Measurements from ENCODE around the gene CD101. TPM values are rescaled to one million over a fixed set of nuclear protein-coding genes. Genes with fewer than 3 reads are reported as not detected.

The CD101 gene
- total RNA-seq, 4 donors from 2014 or later, result 0.42 to 3.4 (median 2.2) TPM

DNA sequence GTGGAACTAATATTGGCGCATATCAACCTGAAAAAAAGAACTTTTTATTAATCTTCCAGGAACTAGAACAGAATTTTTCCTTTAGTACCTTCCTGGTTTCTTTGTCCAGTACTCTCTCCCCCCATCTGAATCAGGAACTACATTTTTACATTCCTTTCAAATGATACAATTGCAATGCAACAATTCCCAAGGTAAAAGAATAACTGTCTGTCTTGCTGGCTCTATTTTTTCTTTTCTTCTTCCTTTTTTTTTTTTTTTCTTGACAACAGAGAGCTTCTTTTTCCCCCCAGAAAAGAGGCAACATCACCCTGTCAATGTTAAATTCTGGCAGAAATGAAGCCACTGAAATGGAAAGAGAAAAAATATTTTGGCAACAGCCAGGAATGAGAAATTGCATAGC, 4.5 kb upstream of the CD101 start:
- WGBS, 2 donors, result 87 to 100% methylated on average over 1 of the region's 1 CpG
- H3K27ac ChIP-seq, result no peak overlapping the region

DNA sequence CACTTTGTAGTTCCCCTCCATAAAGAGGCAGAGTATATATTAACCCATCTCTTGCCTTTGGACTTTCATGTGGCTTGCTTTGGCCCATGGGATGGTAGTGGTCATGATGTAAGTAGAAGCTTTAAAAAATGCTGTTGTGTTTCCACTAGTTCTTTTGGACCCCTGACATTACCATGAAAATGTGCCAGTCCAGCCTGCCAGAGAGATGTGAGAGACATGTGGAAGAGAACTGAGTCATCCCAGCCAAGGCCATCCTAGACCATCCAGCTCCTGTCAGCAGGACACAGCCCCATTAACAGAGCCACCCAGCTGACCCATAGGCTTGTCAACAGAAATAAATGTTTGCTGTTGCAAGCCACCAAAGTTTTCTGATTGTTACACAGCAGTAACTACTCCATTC, 3.9 kb upstream of the CD101 start:
- Histone ChIP-seq H3K27me3 (no peaks in the 10 kb centered on the region), H3K4me1 (no peaks in the 10 kb centered on the region), H3K27ac (no peak overlapping the region), H3K36me3 (no peaks in the 10 kb centered on the region), H3K9me3 (no peaks in the 10 kb centered on the region), H3K4me3 (no peak overlapping the region)
- no peak for DNase-seq
- intact Hi-C loops (cut with DNase I), result no loop called here
- TF ChIP-seq, protein P1, sequence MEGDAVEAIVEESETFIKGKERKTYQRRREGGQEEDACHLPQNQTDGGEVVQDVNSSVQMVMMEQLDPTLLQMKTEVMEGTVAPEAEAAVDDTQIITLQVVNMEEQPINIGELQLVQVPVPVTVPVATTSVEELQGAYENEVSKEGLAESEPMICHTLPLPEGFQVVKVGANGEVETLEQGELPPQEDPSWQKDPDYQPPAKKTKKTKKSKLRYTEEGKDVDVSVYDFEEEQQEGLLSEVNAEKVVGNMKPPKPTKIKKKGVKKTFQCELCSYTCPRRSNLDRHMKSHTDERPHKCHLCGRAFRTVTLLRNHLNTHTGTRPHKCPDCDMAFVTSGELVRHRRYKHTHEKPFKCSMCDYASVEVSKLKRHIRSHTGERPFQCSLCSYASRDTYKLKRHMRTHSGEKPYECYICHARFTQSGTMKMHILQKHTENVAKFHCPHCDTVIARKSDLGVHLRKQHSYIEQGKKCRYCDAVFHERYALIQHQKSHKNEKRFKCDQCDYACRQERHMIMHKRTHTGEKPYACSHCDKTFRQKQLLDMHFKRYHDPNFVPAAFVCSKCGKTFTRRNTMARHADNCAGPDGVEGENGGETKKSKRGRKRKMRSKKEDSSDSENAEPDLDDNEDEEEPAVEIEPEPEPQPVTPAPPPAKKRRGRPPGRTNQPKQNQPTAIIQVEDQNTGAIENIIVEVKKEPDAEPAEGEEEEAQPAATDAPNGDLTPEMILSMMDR (IDR thresholded peaks at IDR 0.05), result no peak
- TF ChIP-seq POLR2A (IDR thresholded peaks at IDR 0.05), result no peak

More for the DNA sequence above, 4.5 kb upstream of the CD101 start:
- no peaks in the 10 kb centered on the region for H3K36me3 ChIP-seq
- no peaks in the 10 kb centered on the region for H3K27me3 ChIP-seq
- H3K9me3 ChIP-seq, result no peaks in the 10 kb centered on the region
- no peak overlapping the region for H3K4me3 ChIP-seq
- no peak for TF ChIP-seq POLR2A (IDR thresholded peaks at IDR 0.05)
- TF ChIP-seq, protein P1 (IDR thresholded peaks at IDR 0.05), result no peak
- DNase-seq, result no peak
- H3K4me1 ChIP-seq, result peaks cover 0 to under 1% (median 0%) of the 10 kb centered on the region in 3 donors
- intact Hi-C loops (cut with DNase I), result no loop called here

DNA sequence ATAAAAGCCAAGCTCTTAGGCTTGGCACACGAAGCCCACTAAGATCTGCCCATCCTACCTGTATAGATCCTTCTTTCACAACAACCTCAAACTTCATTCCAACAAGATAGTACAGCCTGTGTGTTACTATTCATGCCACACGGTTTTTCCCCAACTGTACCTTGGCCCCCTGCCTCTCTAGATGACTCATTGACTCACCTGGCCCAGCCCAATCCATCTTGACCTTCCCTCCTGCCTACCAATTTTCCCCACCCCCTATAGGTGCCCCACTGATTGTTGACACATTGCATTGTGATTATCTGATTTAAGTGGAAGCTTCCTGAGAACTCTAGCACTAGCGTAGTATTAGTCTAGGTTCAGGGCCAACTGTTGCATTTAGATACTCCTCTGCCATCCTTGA, 2.0 kb upstream of the CD101 start:
- Histone ChIP-seq H3K4me3 (no peak overlapping the region), H3K36me3 (no peaks in the 10 kb centered on the region), H3K27me3 (no peaks in the 10 kb centered on the region), H3K4me1 (no peaks in the 10 kb centered on the region), H3K27ac (no peak overlapping the region), H3K9me3 (no peaks in the 10 kb centered on the region)
- intact Hi-C loops (cut with DNase I), result no loop called here
- 55 to 59% methylated on average over 3 of the region's 3 CpGs for WGBS, 2 donors
- TF ChIP-seq, protein P1 (IDR thresholded peaks at IDR 0.05), result no peak
- no peak for TF ChIP-seq POLR2A (IDR thresholded peaks at IDR 0.05)
- no peak for DNase-seq

DNA sequence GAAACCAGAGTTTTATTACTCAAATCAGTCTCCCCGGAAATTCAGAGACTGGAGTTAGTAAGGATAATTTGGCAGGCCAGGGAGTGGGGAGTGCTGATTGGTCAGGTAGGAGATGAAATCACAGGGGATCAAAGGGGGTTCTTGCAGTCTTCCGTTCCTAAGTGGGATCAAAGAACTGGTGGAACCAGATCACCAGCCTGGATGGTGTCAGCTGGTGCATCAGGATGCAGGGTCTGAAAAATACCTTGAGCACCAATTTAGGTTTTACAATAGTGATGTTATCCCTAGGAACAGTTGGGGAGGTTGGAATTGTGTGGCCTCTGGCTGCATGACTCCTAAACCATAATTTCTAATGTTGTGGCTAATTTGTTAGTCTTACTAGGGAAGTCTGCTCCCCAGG, 1.4 kb upstream of the CD101 start:
- intact Hi-C loops (cut with DNase I), result no loop called here
- DNase-seq, result no peak
- no peaks in the 10 kb centered on the region for H3K36me3 ChIP-seq
- H3K27ac ChIP-seq, result no peak overlapping the region
- no peaks in the 10 kb centered on the region for H3K4me1 ChIP-seq
- no peak for TF ChIP-seq POLR2A (IDR thresholded peaks at IDR 0.05)
- H3K27me3 ChIP-seq, result no peaks in the 10 kb centered on the region
- WGBS, 2 donors, result 83 to 86% methylated on average over 2 of the region's 2 CpGs
- no peaks in the 10 kb centered on the region for H3K9me3 ChIP-seq
- no peak overlapping the region for H3K4me3 ChIP-seq

DNA sequence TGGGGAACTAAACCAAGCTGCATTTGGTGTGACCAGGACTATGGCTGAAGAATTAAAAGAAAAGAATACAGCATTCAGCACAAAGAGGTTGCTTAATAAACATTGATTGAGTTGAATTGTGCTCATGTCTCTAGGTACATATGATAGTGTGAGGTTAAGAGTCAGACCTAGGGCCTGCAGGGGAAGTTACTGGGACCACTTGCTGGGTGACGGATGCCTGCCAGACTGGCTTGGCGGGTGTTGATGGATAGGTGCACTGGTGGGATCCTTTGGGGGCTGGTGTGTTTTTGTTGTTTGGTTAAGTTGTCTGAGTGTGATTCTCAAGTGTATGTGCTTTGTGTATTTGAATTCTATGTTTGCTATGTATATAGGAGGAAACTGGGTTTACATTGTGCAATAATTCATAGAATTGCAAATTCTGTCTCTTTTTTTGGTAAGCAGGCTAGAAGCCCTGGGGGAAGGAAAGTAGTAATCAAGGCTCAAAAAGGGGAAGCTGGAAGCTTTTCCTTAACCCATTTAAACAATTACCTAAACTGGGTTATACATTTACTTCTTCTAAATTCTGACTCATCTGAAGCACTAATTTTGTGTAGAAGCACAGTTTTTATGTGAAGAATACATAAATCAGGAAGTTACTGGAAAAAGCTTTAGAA, 1.8 kb downstream of the CD101 start:
- no peaks in the 10 kb centered on the region for H3K9me3 ChIP-seq
- TF ChIP-seq, protein P1 (IDR thresholded peaks at IDR 0.05), result no peak
- TF ChIP-seq POLR2A (IDR thresholded peaks at IDR 0.05), result no peak
- no peaks in the 10 kb centered on the region for H3K4me1 ChIP-seq
- intact Hi-C loops (cut with DNase I), result no loop called here
- H3K36me3 ChIP-seq, result no peaks in the 10 kb centered on the region
- H3K27ac ChIP-seq, result peak overlapping the region in 1 of 4 donors; percentile 41
- H3K27me3 ChIP-seq, result no peaks in the 10 kb centered on the region
- WGBS, 2 donors, result 73 to 78% methylated on average over 2 of the region's 2 CpGs
- no peak overlapping the region for H3K4me3 ChIP-seq
- DNase-seq, result no peak

DNA sequence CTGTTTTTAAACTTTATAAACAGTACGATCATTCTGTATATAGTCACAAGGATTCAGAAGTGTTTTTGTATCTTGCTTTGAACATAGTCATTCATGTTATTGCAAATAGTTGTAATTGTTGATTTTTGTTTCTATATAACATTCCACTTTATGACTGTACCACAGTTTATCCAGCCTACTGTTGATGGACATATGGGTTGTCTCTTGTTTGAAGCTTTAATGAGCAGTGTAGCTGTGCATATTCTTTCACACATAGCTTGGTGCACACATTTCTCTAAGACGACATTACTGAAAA, 6.1 kb downstream of the CD101 start:
- Histone ChIP-seq H3K36me3 (no peaks in the 10 kb centered on the region), H3K27ac (no peak overlapping the region), H3K4me1 (peaks cover 0 to 6% (median 0%) of the 10 kb centered on the region in 3 donors), H3K9me3 (no peaks in the 10 kb centered on the region), H3K4me3 (no peak overlapping the region), H3K27me3 (no peaks in the 10 kb centered on the region)
- intact Hi-C loops (cut with DNase I), result no loop called here
- 81 to 90% methylated on average over 2 of the region's 2 CpGs for WGBS, 2 donors
- TF ChIP-seq, protein P1 (IDR thresholded peaks at IDR 0.05), result no peak
- TF ChIP-seq POLR2A (IDR thresholded peaks at IDR 0.05), result no peak
- DNase-seq, result no peak

All from esophagus squamous epithelium (tissue), 5 donors.